ENCODE data around the gene MOV10.

- TF ChIP-seq CTCF (IDR thresholded peaks at IDR 0.05) (no peak), POLR2A (IDR thresholded peaks at IDR 0.05; ENCODE audit: low read depth) (no peak), EP300 (IDR thresholded peaks at IDR 0.05) (no peak), POLR2AphosphoS5 (IDR thresholded peaks at IDR 0.05) (no peak)
Observed at GRCh38 chr1:112665857-112666256, 8.6 kb upstream of the MOV10 start.
